H1 (cell line): ENCODE data around the gene UCP2. TPM values are rescaled to one million over a fixed set of nuclear protein-coding genes. Genes with fewer than 3 reads are reported as not detected.

Source experiments
- CTCF ChIA-PET: fragments of 300-600 bp; sonication (Branson Sonifier 250); formaldehyde crosslinking; loops from one replicate; lab custom pipeline; 2021; ENCODE audit not compliant: partially characterized antibody; lab: Charles Lee
- POLR2A ChIA-PET: fragments of 300-600 bp; sonication (Branson Sonifier 250); formaldehyde crosslinking; loops from one replicate; lab custom pipeline; 2021; ENCODE audit warnings: inconsistent platforms; ENCODE audit not compliant: partially characterized antibody; lab: Charles Lee
- DNase-seq, 2 experiments: peaks; one replicate each; pipeline versions ENCODE4 v3.0.0 to v3.0.0-alpha.2; 2010 to 2022; ENCODE audit warnings: low spot score in 2 of 2, low read depth in 1 of 2, mixed read lengths in 1 of 2
- FAIRE-seq: peaks from 2 replicates; lab custom pipeline; 2011; peaks lifted over from hg19 to GRCh38; lab: Jason Lieb, UNC
- H2AFZ ChIP-seq: 2 replicates; pipeline ENCODE4 v1.8.1; 2012; ENCODE audit warnings: low read length, inconsistent platforms
- H2AK5ac ChIP-seq: 2 replicates; pipeline ENCODE4 v1.6.1; 2013; ENCODE audit warnings: low read depth, low read length
- H2BK120ac ChIP-seq: replicated peaks from 2 replicates; pipeline ENCODE3; 2013; ENCODE audit warnings: low read depth, low read length, inconsistent platforms
- H2BK12ac ChIP-seq: 2 replicates; pipeline ENCODE4 v1.6.1; 2013; ENCODE audit warnings: low read depth, low read length
- H2BK15ac ChIP-seq: 2 replicates; pipeline ENCODE4 v1.6.1; 2013; ENCODE audit warnings: low read length
- H2BK20ac ChIP-seq: 2 replicates; pipeline ENCODE4 v1.6.1; 2013; ENCODE audit warnings: low read length
- H2BK5ac ChIP-seq: 2 replicates; pipeline ENCODE4 v1.6.1; 2013; ENCODE audit warnings: low read depth, low read length
- H3K14ac ChIP-seq: 2 replicates; pipeline ENCODE4 v1.6.1; 2013; ENCODE audit warnings: inconsistent platforms; ENCODE audit not compliant: insufficient read length
- H3K18ac ChIP-seq: 2 replicates; pipeline ENCODE4 v1.6.1; 2013; ENCODE audit warnings: low read length; ENCODE audit errors: extremely low read depth
- H3K23ac ChIP-seq: 2 replicates; pipeline ENCODE4 v1.6.1; 2013; ENCODE audit warnings: inconsistent platforms; ENCODE audit not compliant: insufficient read length
- H3K23me2 ChIP-seq: 2 replicates; pipeline ENCODE4 v1.6.1; 2013; ENCODE audit warnings: low read depth, low read length
- H3K27ac ChIP-seq: 2 replicates; pipeline ENCODE4 v1.6.1; 2011; ENCODE audit warnings: low read depth, low read length, inconsistent platforms
- H3K27me3 ChIP-seq, 4 experiments: replicated peaks in 1 of 4; 1 replicate in 1 of 4; 2 replicates in 3 of 4; pipeline versions ENCODE4 v1.6.1 to v1.8.1; 2011 to 2013; ENCODE audit warnings: low read length in 3 of 4, mild to moderate bottlenecking in 3 of 4, inconsistent platforms in 2 of 4, mixed read lengths in 2 of 4, moderate library complexity in 1 of 4; ENCODE audit not compliant: control insufficient read depth in 3 of 4, insufficient read depth in 3 of 4; ENCODE audit errors: extremely low read depth in 1 of 4
- H3K36me3 ChIP-seq, 4 experiments: 2 replicates each; pipeline versions ENCODE4 v1.6.1 to v1.8.1; 2011 to 2013; ENCODE audit warnings: mild to moderate bottlenecking in 4 of 4, low read length in 3 of 4, moderate library complexity in 2 of 4, control low read depth in 1 of 4, inconsistent platforms in 1 of 4; ENCODE audit not compliant: insufficient read depth in 4 of 4, control insufficient read depth in 2 of 4
- H3K4ac ChIP-seq: replicated peaks from 2 replicates; pipeline ENCODE3; 2013; ENCODE audit warnings: low read length, low read depth, mixed read lengths, inconsistent platforms; ENCODE audit not compliant: insufficient read length
- H3K4me1 ChIP-seq, 4 experiments: replicated peaks in 1 of 4; 1 replicate in 1 of 4; 2 replicates in 3 of 4; pipeline versions ENCODE4 v1.6.1 to v1.8.1; 2011 to 2013; ENCODE audit warnings: low read length in 3 of 4, inconsistent platforms in 2 of 4, mixed read lengths in 1 of 4; ENCODE audit not compliant: insufficient read depth in 4 of 4, control insufficient read depth in 3 of 4
- H3K4me2 ChIP-seq, 2 experiments: 2 replicates each; pipeline versions ENCODE4 v1.6.1 to v1.8.1; 2011 to 2013; ENCODE audit warnings: low read depth in 2 of 2, low read length in 2 of 2, control low read depth in 1 of 2, inconsistent platforms in 1 of 2, mild to moderate bottlenecking in 1 of 2; ENCODE audit not compliant: insufficient read depth in 1 of 2
- H3K4me3 ChIP-seq, 4 experiments: fragments of 200-600, 300-600 bp in 1 of 4; sonication (generic), shearing (Covaris generic), sonication (Bioruptor Twin) in 1 of 4; 2 replicates each; pipeline versions ENCODE4 v1.5.1 to v1.8.1; 2011 to 2016; ENCODE audit warnings: low read length in 4 of 4, low read depth in 3 of 4, control low read depth in 2 of 4, inconsistent platforms in 2 of 4, mild to moderate bottlenecking in 2 of 4, mixed read lengths in 1 of 4, moderate library complexity in 1 of 4; ENCODE audit not compliant: insufficient read depth in 2 of 4; ENCODE audit errors: extremely low read depth in 1 of 4
- H3K56ac ChIP-seq: replicated peaks from 2 replicates; pipeline ENCODE3; 2013; ENCODE audit warnings: low read depth, mild to moderate bottlenecking, mixed read lengths, low read length, inconsistent platforms; ENCODE audit not compliant: insufficient read length
- H3K79me1 ChIP-seq: 2 replicates; pipeline ENCODE4 v1.6.1; 2013; ENCODE audit warnings: low read depth, low read length, control low read depth
- H3K79me2 ChIP-seq, 2 experiments: 2 replicates each; pipeline versions ENCODE4 v1.6.1 to v1.8.1; 2012 to 2013; ENCODE audit warnings: low read length in 2 of 2, mild to moderate bottlenecking in 2 of 2, inconsistent platforms in 1 of 2; ENCODE audit not compliant: insufficient read depth in 2 of 2, control insufficient read depth in 1 of 2
- H3K9ac ChIP-seq, 4 experiments: replicated peaks in 1 of 4; 1 replicate in 1 of 4; 2 replicates in 3 of 4; pipeline versions ENCODE4 v1.6.1 to v1.8.1; 2011 to 2013; ENCODE audit warnings: low read depth in 3 of 4, low read length in 3 of 4, control low read depth in 2 of 4, mild to moderate bottlenecking in 2 of 4, moderate library complexity in 2 of 4, inconsistent platforms in 1 of 4; ENCODE audit errors: extremely low read depth in 1 of 4
- H3K9me3 ChIP-seq, 2 experiments: 2 replicates each; pipeline versions ENCODE4 v1.6.1 to v1.8.1; 2012 to 2013; ENCODE audit warnings: mild to moderate bottlenecking in 2 of 2, moderate library complexity in 2 of 2, control low read depth in 1 of 2, inconsistent platforms in 1 of 2, low read depth in 1 of 2, low read length in 1 of 2, mixed read lengths in 1 of 2; ENCODE audit not compliant: insufficient read depth in 2 of 2
- H4K20me1 ChIP-seq, 2 experiments: replicated peaks in 1 of 2; 2 replicates each; pipeline versions ENCODE3 to v1.8.1; 2011 to 2013; ENCODE audit warnings: inconsistent platforms in 2 of 2, low read length in 2 of 2, mild to moderate bottlenecking in 1 of 2; ENCODE audit not compliant: insufficient read depth in 2 of 2, control insufficient read depth in 1 of 2
- H4K5ac ChIP-seq: 2 replicates; pipeline ENCODE4 v1.6.1; 2013; ENCODE audit warnings: low read length, low read depth, mixed read lengths, inconsistent platforms; ENCODE audit not compliant: insufficient read length
- H4K8ac ChIP-seq: 2 replicates; pipeline ENCODE4 v1.8.0; 2013; ENCODE audit warnings: mild to moderate bottlenecking, moderate library complexity, low read length, inconsistent platforms; ENCODE audit not compliant: insufficient read depth; ENCODE audit errors: extremely low read depth
- H4K91ac ChIP-seq: replicated peaks from 2 replicates; pipeline ENCODE3; 2013; ENCODE audit warnings: low read length, mixed read lengths, inconsistent platforms; ENCODE audit not compliant: insufficient read length
- BACH1 ChIP-seq: IDR thresholded peaks from 2 replicates; pipeline ENCODE4 v1.6.1; 2012; ENCODE audit warnings: low read length, improper control_type of control experiment
- RNF2 ChIP-seq: fragments of 200-900, 300-1000 bp; sonication (generic); IDR thresholded peaks from 2 replicates; pipeline ENCODE4 v1.7.1; 2016; ENCODE audit warnings: borderline replicate concordance, low read depth, mild to moderate bottlenecking, antibody characterized with exemption, low read length; ENCODE audit not compliant: poor library complexity, severe bottlenecking; ENCODE audit errors: missing control alignments
- RXRA ChIP-seq: IDR thresholded peaks from 2 replicates; pipeline ENCODE4 v1.6.1; 2011; ENCODE audit warnings: low read depth, mild to moderate bottlenecking, low read length, moderate library complexity; ENCODE audit not compliant: insufficient read depth
- TAF7 ChIP-seq: optimal IDR thresholded peaks from 2 replicates; pipeline ENCODE3; 2011; ENCODE audit warnings: low read depth, mild to moderate bottlenecking, inconsistent platforms, low read length, moderate library complexity, borderline replicate concordance
- TCF12 ChIP-seq: IDR thresholded peaks from 2 replicates; pipeline ENCODE4 v1.6.1; 2011; ENCODE audit warnings: low read depth, mild to moderate bottlenecking, low read length
- YY1 ChIP-seq: IDR thresholded peaks from 2 replicates; pipeline ENCODE4 v1.6.1; 2011; ENCODE audit warnings: low read depth, mild to moderate bottlenecking, low read length
- polyA plus RNA-seq, 7 experiments: library from polyadenylated mRNA; depleted of rRNA in 3 of 7; stranded (reverse) in 5 of 7; unstranded in 2 of 7; fragments of >200 nt in 5 of 7; fragments of 200-250 nt in 2 of 7; gene quantifications; 1 replicate in 5 of 7; 2 replicates in 1 of 7; 4 replicates in 1 of 7; pipeline versions ENCODE4 v1.2.1 to v1.2.3, GENCODE V29; 2011 to 2013; ENCODE audit warnings: missing spikeins in 2 of 7, mixed read lengths in 2 of 7
- total RNA-seq: library from RNA; stranded (reverse); fragmentation: NEBNext Ultra II Directional; extraction: Animal tissue kit (Norgen Biotek cat#: 25700); gene quantifications from 2 replicates; pipeline ENCODE4 v1.2.1, GENCODE V29; 2021
- TF ChIP-seq, protein P1 (sequence below): IDR thresholded peaks from 2 replicates; pipeline ENCODE4 v1.6.1; 2011; ENCODE audit warnings: low read length, improper control_type of control experiment

UCP2 gene
- total and polyA plus RNA-seq, 2 of the 8 experiments (the other 6 are each of a cell fraction or from before 2014, with no cell fraction given) = 46.2 to 55.2 TPM

- Histone ChIP-seq H4K91ac (no peak overlapping the region), H3K23me2 (no peaks in the 10 kb centered on the region), H2BK5ac (no peak overlapping the region), H3K79me2 (no peaks in the 10 kb centered on the region), H3K4ac (no peak overlapping the region), H2AK5ac (no peak overlapping the region), H3K9me3 (no peaks in the 10 kb centered on the region), H3K27ac (no peak overlapping the region), H4K20me1 (no peaks in the 10 kb centered on the region), H3K79me1 (no peaks in the 10 kb centered on the region), H3K23ac (no peak overlapping the region), H2BK20ac (no peak overlapping the region), H2BK15ac (no peak overlapping the region), H3K14ac (no peak overlapping the region), H2BK12ac (no peak overlapping the region), H2BK120ac (no peak overlapping the region), H3K27me3 (no peaks in the 10 kb centered on the region), H3K4me3 (no peak overlapping the region), H4K8ac (no peak overlapping the region), H3K9ac (no peak overlapping the region), H3K18ac (no peak overlapping the region), H3K56ac (no peak overlapping the region), H4K5ac (no peak overlapping the region), H3K4me1 (no peaks in the 10 kb centered on the region), H3K36me3 (peaks cover 0 to 7% (median 0%) of the 10 kb centered on the region in 4 experiments; a peak in 1 of 8 replicates), H3K4me2 (no peak overlapping the region), H2AFZ (no peak overlapping the region)
- POLR2A ChIA-PET = no interaction called here
- FAIRE-seq = no peak
- TF ChIP-seq RXRA = no peak
- no peak for TF ChIP-seq BACH1
- TF ChIP-seq TAF7 = no peak
- TF ChIP-seq, protein P1, sequence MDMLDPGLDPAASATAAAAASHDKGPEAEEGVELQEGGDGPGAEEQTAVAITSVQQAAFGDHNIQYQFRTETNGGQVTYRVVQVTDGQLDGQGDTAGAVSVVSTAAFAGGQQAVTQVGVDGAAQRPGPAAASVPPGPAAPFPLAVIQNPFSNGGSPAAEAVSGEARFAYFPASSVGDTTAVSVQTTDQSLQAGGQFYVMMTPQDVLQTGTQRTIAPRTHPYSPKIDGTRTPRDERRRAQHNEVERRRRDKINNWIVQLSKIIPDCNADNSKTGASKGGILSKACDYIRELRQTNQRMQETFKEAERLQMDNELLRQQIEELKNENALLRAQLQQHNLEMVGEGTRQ = no peak
- TF ChIP-seq YY1 = no peak
- no peak for TF ChIP-seq RNF2
- TF ChIP-seq TCF12 = no peak
- no peak for DNase-seq
- CTCF ChIA-PET = no interaction called here
Measured at GRCh38 chr11:74023276-74023675, 40.6 kb upstream of the UCP2 start.
